IPS-NIHi11 (cell line): ENCODE measurements around the gene LYPD1.

Experiments used
- DNase-seq: peaks from one replicate; pipeline ENCODE4 v3.0.0; 2012; ENCODE audit warnings: mixed read lengths, low spot score

Gene LYPD1

DNA sequence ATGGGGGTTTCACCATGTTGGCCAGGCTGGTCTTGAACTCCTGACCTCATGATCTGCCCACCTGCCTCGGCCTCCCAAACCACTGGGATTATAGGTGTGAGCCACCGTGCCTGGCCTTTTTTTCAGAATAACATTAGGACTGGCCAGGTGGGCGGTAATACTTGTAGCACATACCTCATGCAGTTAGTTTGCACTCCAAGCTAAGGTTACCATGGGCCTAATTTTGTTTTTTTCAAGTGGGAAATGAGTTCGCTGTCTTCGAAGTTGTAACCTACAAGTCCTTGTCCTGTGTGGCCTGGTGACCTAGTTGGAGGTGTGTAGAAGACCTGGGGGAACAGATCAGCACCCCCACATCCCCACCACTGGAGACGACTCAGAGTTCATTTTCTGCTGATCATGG, 74.8 kb downstream of the LYPD1 start:
- DNase-seq, result no peak
